HG03139 (cell line): ENCODE data around the gene ZNF554.
A peak's percentile ranks its signal among the peaks of the same experiment; 100 is the strongest.

ENCODE experiments used
- ATAC-seq: cut with Tn5 transposase; IDR thresholded peaks from one replicate; pipeline ENCODE4 v1.9.1; 2021; ENCODE audit not compliant: unreplicated experiment

Gene ZNF554

DNA sequence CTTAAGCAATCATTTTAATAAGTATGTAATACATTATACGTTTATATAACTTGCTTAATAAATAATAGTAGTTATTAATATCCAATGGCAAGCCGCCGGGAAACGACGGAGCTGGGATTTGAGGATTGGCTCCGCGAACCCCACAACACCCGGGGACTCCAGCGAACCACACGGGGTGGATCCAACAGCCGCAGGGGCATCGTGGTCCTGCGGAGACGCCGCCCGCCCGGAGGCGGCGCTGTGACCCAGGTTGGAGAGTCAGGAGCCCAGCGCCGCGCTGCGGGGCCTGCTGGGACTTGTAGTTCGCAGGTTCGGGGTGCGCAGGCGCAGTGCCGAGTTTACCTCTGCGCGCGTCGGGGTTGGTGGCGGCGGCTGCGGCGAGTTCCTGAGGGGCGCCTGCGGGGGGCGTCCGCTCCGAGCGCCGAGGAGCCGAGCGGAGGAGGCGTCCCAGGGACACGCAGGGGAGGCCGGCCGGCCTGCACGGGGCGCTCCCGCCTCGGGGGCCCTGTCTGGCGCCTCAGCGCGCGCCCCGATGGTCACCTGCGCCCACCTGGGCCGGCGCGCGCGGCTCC lies at the start of gene ZNF554:
Gene ZNF554 (plus strand): TSS at position 329 of the 572 bp plus-strand sequence. CDS start 204 bp downstream, at position 533.
- peak; percentile 80 for ATAC-seq

- no peak for ATAC-seq
These were observed 49.3 kb upstream of the ZNF554 start for GRCh38 chr19:2770055-2771013.

- ATAC-seq, result no peak
These were observed 47.6 kb upstream of the ZNF554 start for GRCh38 chr19:2771786-2772674.

- no peak for ATAC-seq
These were observed 45.5 kb upstream of the ZNF554 start for GRCh38 chr19:2774083-2774679.

GRCh38 chr19:2774953-2775555 lies 44.6 kb upstream of the ZNF554 start:
- ATAC-seq, result no peak

DNA sequence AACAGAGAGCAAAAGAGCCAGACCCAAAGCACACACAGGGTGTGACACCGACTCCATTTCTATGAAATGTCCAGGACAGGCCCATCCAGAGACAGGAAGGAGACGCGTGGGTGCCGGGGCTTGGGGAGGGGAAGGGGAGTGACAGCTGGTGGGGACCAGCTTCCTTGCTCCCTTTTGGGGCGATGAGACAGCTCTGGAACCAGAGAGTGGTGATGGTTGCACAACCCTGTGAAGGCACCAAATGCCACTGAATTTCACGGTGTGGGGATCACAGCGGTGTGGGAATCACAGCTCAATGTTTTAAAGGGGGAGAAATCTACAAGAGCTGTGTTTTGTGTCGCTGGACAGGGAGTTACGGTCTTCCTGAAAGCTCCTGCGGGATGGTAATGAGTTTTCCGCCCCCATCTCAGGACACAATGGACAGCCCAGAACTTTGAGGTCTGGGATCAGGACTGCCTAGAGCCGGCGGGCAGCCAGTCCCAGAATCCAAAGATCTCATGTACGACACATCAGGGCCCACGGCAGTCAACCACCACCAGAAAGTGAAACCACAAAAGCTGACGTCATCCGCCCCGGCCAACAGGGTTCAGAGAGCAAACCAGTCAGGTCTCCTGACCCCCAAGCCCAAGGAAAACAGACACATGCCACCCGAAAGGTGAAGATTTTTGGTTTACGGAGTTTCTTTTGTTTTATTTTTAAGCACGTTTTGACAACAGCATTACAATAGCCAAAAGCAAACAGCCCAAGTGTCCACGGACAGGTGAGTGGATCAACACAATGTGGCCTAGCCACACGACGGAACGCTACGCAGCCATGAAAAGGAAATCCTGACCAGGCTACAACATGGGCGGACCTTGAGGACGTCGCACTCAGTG lies 43.9 kb upstream of the ZNF554 start:
- no peak for ATAC-seq

- ATAC-seq, result no peak
These were observed 41.5 kb upstream of the ZNF554 start for GRCh38 chr19:2777952-2778683.

DNA sequence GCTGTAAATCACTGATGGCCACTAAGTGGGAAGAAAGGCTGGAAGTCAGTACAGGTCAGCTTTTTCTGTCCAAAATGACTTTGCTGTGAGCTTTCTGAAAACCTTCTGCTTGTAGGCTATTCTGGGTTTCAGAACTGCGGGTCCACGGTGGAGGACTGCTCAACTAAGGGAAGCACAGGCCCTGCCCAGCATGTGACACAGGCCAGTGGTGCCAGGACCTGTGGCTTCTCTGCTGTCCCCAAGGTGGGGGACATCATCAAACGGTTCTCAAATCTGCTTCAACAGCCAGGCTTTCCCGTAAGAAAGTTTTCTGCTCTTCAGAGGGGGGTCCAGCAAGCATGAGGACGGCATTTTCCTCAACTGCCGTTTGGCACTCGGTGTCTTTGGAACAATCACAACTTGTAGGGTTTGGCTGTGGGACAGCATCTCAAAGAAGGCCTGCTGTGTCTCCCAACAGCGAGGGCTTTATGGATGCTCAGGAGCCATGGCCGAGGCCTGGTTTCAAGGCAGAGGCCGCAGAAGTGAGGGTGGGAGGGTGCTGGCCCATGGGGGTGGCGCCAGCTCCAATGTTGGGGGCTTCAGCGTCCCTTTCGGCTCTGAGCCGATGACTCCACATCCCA lies 40.4 kb upstream of the ZNF554 start:
- ATAC-seq, result no peak

- ATAC-seq, result no peak
These were observed 39.4 kb upstream of the ZNF554 start for GRCh38 chr19:2780284-2780683.

DNA sequence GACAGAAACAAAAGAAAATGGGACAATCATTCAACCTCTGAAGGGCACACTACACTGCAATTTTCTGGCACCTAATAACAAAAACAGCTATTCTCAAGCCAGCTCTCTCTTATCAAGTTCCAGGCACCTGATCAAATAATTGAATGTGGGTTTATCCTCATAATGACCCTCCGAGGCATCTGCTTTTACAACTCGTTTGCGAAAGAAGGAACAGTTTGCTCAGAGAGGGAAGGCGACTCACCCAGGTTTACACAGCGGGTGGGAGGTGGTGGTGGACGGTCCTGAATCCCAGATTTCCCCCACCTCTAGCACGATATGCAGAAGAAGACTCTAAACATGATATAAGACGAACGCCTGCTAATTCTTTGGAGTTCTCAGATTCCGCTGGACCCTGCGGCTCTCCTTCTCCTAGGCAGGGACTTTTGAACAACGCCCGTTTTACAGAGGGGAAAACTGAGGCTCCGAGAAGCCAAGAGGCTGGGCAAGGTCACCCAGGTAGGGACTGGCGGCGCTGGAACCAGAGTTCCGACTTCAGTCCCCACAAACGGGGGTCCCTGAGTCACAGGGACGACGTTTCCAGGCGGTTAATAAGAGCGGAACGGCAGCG lies 37.2 kb upstream of the ZNF554 start:
- no peak for ATAC-seq

- ATAC-seq, result peak; percentile 66
These were observed 36.5 kb upstream of the ZNF554 start, which contains the start of gene SGTA for GRCh38 chr19:2782936-2783780. Gene SGTA (minus strand): TSS chr19:2783273. CDS start chr19:2769068, 14,205 bp downstream.

GRCh38 chr19:2783781-2784145 lies 35.9 kb upstream of the ZNF554 start:
- no peak for ATAC-seq

DNA sequence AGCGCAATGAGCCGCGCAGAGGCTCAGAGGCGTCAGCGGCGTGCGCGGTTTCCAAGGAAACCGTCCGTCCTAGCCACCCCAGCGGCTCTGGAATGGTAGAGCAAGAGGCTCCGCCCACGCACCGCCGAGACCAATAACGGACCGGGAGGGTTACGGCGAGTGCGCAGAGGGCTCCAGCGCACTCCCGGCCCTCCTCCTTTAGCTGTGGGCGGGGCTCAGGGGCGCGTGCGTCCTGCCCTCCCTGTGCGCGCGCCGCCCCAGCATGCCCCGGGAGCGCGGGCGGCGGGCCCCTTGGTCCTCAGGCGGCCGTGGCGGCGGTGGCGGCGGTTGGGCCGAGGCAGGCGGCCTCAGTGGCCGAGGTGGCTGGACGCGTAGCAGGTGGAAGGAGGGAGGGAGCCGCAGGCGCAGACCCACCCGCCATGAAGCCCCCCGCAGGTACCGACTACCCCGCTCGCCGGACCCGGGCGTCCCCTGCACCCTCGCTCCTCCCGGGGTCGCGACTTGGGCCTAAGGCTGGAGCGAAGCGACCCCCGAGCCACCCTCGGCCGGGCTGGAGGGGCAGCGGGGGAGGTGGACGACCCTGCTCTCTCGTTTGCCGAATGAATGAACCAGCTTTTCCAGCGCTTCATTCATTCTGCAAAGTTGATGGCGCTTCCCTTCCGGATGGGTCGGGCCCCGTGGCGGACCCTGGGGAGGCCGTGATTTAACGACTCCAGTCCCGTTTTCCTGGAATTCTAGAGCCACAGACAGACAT lies 34.2 kb upstream of the ZNF554 start, which contains the start of gene THOP1:
Gene THOP1 (plus strand): TSS at position 260 of the 754 bp plus-strand sequence. CDS start 160 bp downstream, at position 420.
- ATAC-seq, result peak; percentile 65

DNA sequence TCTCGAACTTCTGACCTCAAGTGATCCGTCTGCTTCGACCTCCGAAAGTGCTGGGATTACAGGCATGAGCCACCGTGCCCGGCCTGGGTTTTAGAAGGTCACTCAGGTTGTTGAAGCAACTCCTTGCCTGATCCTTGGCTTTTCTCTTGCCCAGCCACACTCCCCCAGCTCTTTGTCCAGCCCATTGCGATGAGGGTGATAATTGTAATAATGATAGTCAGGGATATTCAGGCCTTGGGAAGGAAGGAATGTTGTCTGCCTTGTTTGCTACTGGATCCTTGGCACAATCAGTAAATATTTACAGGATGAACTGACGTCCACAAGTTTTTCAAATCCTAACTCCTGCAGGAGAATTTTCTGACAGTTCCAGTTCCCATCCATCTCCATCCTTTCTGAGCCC lies 32.6 kb upstream of the ZNF554 start:
- ATAC-seq, result no peak

- no peak for ATAC-seq
These were observed 31.4 kb upstream of the ZNF554 start for GRCh38 chr19:2788237-2788636.

- ATAC-seq, result no peak
These were observed 29.5 kb upstream of the ZNF554 start for GRCh38 chr19:2790194-2790556.
